Keratinocyte (primary cell): Measurements from ENCODE around the gene GEN1. TPM values are rescaled to one million over a fixed set of nuclear protein-coding genes. Genes with fewer than 3 reads are reported as not detected.

ENCODE experiments used
- DNase-seq: peaks from one replicate; pipeline ENCODE4 v3.0.0-alpha.2; 2011; ENCODE audit warnings: low read depth, missing footprints, low spot score
- FAIRE-seq: peaks from 2 replicates; lab custom pipeline; 2011; peaks lifted over from hg19 to GRCh38; lab: Jason Lieb, UNC
- H2AFZ ChIP-seq: 2 replicates; pipeline ENCODE4 v1.6.0; 2012; ENCODE audit warnings: low read length, control low read depth, inconsistent platforms; ENCODE audit not compliant: control insufficient read depth
- H3K27ac ChIP-seq: 2 replicates; pipeline ENCODE4 v1.5.1; 2011; ENCODE audit warnings: low read length; ENCODE audit not compliant: control insufficient read depth, insufficient read depth
- H3K27me3 ChIP-seq: 3 replicates; pipeline ENCODE4 v1.6.0; 2011; ENCODE audit warnings: low read length; ENCODE audit not compliant: control insufficient read depth, insufficient read depth; ENCODE audit errors: extremely low read depth
- H3K36me3 ChIP-seq, 2 experiments: 2 replicates in 1 of 2; 3 replicates in 1 of 2; pipeline ENCODE4 v1.5.1; 2011; ENCODE audit warnings: low read length in 2 of 2, mild to moderate bottlenecking in 1 of 2; ENCODE audit not compliant: control insufficient read depth in 2 of 2, insufficient read depth in 2 of 2; ENCODE audit errors: extremely low read depth in 1 of 2
- H3K4me1 ChIP-seq: 3 replicates; pipeline ENCODE4 v1.5.1; 2011; ENCODE audit warnings: low read length; ENCODE audit not compliant: control insufficient read depth, insufficient read depth; ENCODE audit errors: extremely low read depth
- H3K4me2 ChIP-seq: 3 replicates; pipeline ENCODE4 v1.6.0; 2011; ENCODE audit warnings: low read depth, low read length; ENCODE audit not compliant: control insufficient read depth, insufficient read depth; ENCODE audit errors: extremely low read depth
- H3K4me3 ChIP-seq, 3 experiments: fragments of 200-600 bp in 1 of 3; sonication (generic) in 1 of 3; 2 replicates in 2 of 3; 3 replicates in 1 of 3; pipeline ENCODE4 v1.5.1; 2011 to 2016; ENCODE audit warnings: low read length in 3 of 3, mild to moderate bottlenecking in 3 of 3, control low read depth in 2 of 3, inconsistent platforms in 1 of 3, low read depth in 1 of 3, mixed read lengths in 1 of 3, mixed run types in 1 of 3, moderate library complexity in 1 of 3; ENCODE audit not compliant: control insufficient read depth in 2 of 3, insufficient read depth in 2 of 3; ENCODE audit errors: extremely low read depth in 1 of 3
- H3K79me2 ChIP-seq: 2 replicates; pipeline ENCODE4 v1.6.0; 2012; ENCODE audit warnings: low read length; ENCODE audit not compliant: control insufficient read depth, insufficient read depth
- H3K9ac ChIP-seq: 3 replicates; pipeline ENCODE4 v1.6.0; 2011; ENCODE audit warnings: low read length; ENCODE audit not compliant: control insufficient read depth, insufficient read depth; ENCODE audit errors: extremely low read depth
- H3K9me1 ChIP-seq: 3 replicates; pipeline ENCODE4 v1.6.0; 2011; ENCODE audit warnings: low read length; ENCODE audit not compliant: control insufficient read depth, insufficient read depth; ENCODE audit errors: extremely low read depth
- H3K9me3 ChIP-seq: 2 replicates; pipeline ENCODE4 v1.5.1; 2012; ENCODE audit warnings: low read depth, low read length; ENCODE audit not compliant: control insufficient read depth
- H4K20me1 ChIP-seq: 3 replicates; pipeline ENCODE4 v1.6.0; 2011; ENCODE audit warnings: low read length; ENCODE audit not compliant: control insufficient read depth, insufficient read depth; ENCODE audit errors: extremely low read depth
- EZH2 ChIP-seq: IDR thresholded peaks from one replicate; pipeline ENCODE4 v1.6.1; 2012; ENCODE audit warnings: inconsistent platforms, mild to moderate bottlenecking, low read length, moderate library complexity
- dilution Hi-C: fragments of 300-500 bp; cut with MboI; formaldehyde crosslinking; loops from one replicate; pipeline ENCODE4 v1.7.0; 2020; ENCODE audit warnings: low sequenced_read_pairs; ENCODE audit not compliant: extremely low pct_ligation_motif_present
- polyA plus RNA-seq, 5 experiments: library from polyadenylated mRNA; depleted of rRNA in 3 of 5; stranded (reverse) in 3 of 5; stranded (forward) in 1 of 5; unstranded in 1 of 5; fragments of >200 nt; gene quantifications; 1 replicate in 1 of 5; 2 replicates in 3 of 5; 3 replicates in 1 of 5; pipeline versions ENCODE4 v1.2.1 to v1.2.3, GENCODE V29; 2011 to 2012; ENCODE audit warnings: missing spikeins in 2 of 5, low read depth in 1 of 5, low replicate concordance in 1 of 5
- TF ChIP-seq, protein P1 (sequence below), 3 experiments: IDR thresholded peaks in 1 of 3; conservative IDR thresholded peaks in 1 of 3; optimal IDR thresholded peaks in 1 of 3; 2 replicates in 2 of 3; 3 replicates in 1 of 3; pipeline versions ENCODE3 to v1.5.1; 2011; ENCODE audit warnings: low read length in 3 of 3, mild to moderate bottlenecking in 3 of 3, moderate library complexity in 2 of 3, control low read depth in 1 of 3, inconsistent platforms in 1 of 3; ENCODE audit not compliant: insufficient read depth in 2 of 3; ENCODE audit errors: extremely low read depth in 1 of 3

The GEN1 gene
- polyA plus RNA-seq, 1 donor (not counting 4 experiments of a cell fraction or from before 2014, with no cell fraction given): 17.2 TPM

GRCh38 chr2:17798338-17798737 lies 44.4 kb downstream of the GEN1 start:
- DNase-seq (no peak), FAIRE-seq (no peak)
- TF ChIP-seq EZH2: no peak
- TF ChIP-seq, protein P1, sequence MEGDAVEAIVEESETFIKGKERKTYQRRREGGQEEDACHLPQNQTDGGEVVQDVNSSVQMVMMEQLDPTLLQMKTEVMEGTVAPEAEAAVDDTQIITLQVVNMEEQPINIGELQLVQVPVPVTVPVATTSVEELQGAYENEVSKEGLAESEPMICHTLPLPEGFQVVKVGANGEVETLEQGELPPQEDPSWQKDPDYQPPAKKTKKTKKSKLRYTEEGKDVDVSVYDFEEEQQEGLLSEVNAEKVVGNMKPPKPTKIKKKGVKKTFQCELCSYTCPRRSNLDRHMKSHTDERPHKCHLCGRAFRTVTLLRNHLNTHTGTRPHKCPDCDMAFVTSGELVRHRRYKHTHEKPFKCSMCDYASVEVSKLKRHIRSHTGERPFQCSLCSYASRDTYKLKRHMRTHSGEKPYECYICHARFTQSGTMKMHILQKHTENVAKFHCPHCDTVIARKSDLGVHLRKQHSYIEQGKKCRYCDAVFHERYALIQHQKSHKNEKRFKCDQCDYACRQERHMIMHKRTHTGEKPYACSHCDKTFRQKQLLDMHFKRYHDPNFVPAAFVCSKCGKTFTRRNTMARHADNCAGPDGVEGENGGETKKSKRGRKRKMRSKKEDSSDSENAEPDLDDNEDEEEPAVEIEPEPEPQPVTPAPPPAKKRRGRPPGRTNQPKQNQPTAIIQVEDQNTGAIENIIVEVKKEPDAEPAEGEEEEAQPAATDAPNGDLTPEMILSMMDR (optimal IDR thresholded peaks at IDR 0.05 in 1 of 3, IDR thresholded peaks at IDR 0.05 in 1 of 3, conservative IDR thresholded peaks at IDR 0.05 in 1 of 3; ENCODE audit: extremely low read depth in 1 of 3, insufficient read depth in 2 of 3, low read length in 3 of 3): no peak
- no peaks in the 10 kb centered on the region for H3K27me3 ChIP-seq
- H3K9me3 ChIP-seq: no peaks in the 10 kb centered on the region
- no peaks in the 10 kb centered on the region for H3K4me1 ChIP-seq
- H3K4me3 ChIP-seq: no peak overlapping the region
- H3K27ac ChIP-seq: no peak overlapping the region
- H3K36me3 ChIP-seq: no peaks in the 10 kb centered on the region
- H3K9ac ChIP-seq: no peak overlapping the region
- no peaks in the 10 kb centered on the region for H3K79me2 ChIP-seq
- no peak overlapping the region for H3K4me2 ChIP-seq
- no peak overlapping the region for H2AFZ ChIP-seq
- H3K9me1 ChIP-seq: no peaks in the 10 kb centered on the region
- H4K20me1 ChIP-seq: no peaks in the 10 kb centered on the region
- dilution Hi-C loops: no loop called here

DNA sequence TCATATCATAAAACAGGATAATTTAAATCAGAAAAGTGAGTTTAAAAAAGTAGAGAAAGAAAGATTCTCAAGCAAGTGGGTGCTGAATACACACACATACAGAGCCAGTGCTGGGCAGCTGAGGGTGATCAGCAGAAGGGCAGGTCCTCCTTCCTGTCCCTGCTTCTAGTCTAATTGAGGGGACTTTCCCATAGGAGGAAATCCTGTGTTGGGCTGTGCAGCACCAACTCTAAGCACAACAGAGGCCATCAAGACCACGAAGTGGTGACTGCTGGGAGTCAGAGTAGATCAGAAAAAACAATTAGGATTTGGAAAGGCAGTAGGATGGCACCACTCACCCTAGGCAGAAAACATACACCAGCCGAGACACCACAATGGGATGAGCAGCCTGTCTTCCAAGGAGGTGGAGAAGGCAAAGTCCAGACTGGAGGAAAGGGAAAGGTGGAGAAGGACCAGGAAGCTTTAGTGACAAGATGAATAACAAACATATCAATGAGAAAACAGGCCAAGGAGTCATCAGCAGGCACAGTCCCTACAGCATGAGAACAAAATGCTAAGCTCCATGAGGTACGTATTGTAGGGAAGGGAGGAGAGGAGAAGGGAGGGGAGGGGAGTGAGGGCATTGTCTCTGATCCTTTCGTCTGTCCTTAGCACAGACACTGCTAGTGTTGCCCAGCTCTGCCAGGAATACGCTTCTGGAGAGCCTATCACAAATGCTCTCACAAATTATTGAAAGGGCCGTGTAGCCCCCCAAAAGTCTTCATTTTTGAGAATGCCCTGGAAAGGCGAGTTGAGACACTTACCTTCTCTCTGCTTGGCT lies 45.6 kb downstream of the GEN1 start:
- H2AFZ ChIP-seq: no peak overlapping the region

More for the DNA sequence above, 45.6 kb downstream of the GEN1 start:
- no peaks in the 10 kb centered on the region for H4K20me1 ChIP-seq
- no peak overlapping the region for H3K4me2 ChIP-seq
- dilution Hi-C loops: no loop called here
- H3K4me3 ChIP-seq: no peak overlapping the region
- TF ChIP-seq EZH2: no peak
- TF ChIP-seq, protein P1 (optimal IDR thresholded peaks at IDR 0.05 in 1 of 3, IDR thresholded peaks at IDR 0.05 in 1 of 3, conservative IDR thresholded peaks at IDR 0.05 in 1 of 3; ENCODE audit: extremely low read depth in 1 of 3, insufficient read depth in 2 of 3, low read length in 3 of 3): no peak
- no peak for FAIRE-seq
- no peaks in the 10 kb centered on the region for H3K4me1 ChIP-seq
- no peak overlapping the region for H3K27ac ChIP-seq
- no peaks in the 10 kb centered on the region for H3K9me3 ChIP-seq
- no peaks in the 10 kb centered on the region for H3K27me3 ChIP-seq
- no peak for DNase-seq
- no peaks in the 10 kb centered on the region for H3K36me3 ChIP-seq
- H3K9ac ChIP-seq: no peak overlapping the region
- H3K9me1 ChIP-seq: no peaks in the 10 kb centered on the region
- no peaks in the 10 kb centered on the region for H3K79me2 ChIP-seq
